Measurements from ENCODE around the gene MYCBPAP. TPM values are rescaled to one million over a fixed set of nuclear protein-coding genes. Genes with fewer than 3 reads are reported as not detected.

MYCBPAP gene
- polyA plus RNA-seq, 3 donors, result not detected

- peaks cover 0 to 9% of the 10 kb centered on the region in 2 donors for H3K27me3 ChIP-seq (ENCODE audit: control insufficient read depth in 2 of 2, insufficient read depth in 2 of 2, low read length in 2 of 2)
These were observed 63.4 kb downstream of the MYCBPAP start for GRCh38 chr17:50571681-50572080.

GRCh38 chr17:50572541-50572940 is 64.3 kb downstream of the MYCBPAP start:
- Histone ChIP-seq H3K4me2 (replicated peaks; ENCODE audit: extremely low read depth, low read length, poor library complexity, severe bottlenecking) (no peak overlapping the region), H3K4me1 (ENCODE audit: control insufficient read depth in 1 of 2, insufficient read depth in 2 of 2, low read length in 2 of 2) (no peaks in the 10 kb centered on the region), H3K27ac (ENCODE audit: low read depth in 1 of 2, low read length in 2 of 2) (no peak overlapping the region), H3K9me3 (replicated peaks in 1 of 2; ENCODE audit: control insufficient read depth in 1 of 2, insufficient read depth in 1 of 2, low read length in 2 of 2) (no peaks in the 10 kb centered on the region), H4K20me1 (ENCODE audit: insufficient read depth, low read length) (no peaks in the 10 kb centered on the region), H3K9ac (ENCODE audit: insufficient read depth, low read length, poor library complexity, severe bottlenecking) (no peak overlapping the region), H3K36me3 (replicated peaks in 1 of 2; ENCODE audit: control insufficient read depth in 1 of 2, insufficient read depth in 2 of 2, low read length in 2 of 2) (no peaks in the 10 kb centered on the region), H3K27me3 (ENCODE audit: control insufficient read depth in 2 of 2, insufficient read depth in 2 of 2, low read length in 2 of 2) (peaks cover 0 to 3% of the 10 kb centered on the region in 2 donors), H3K4me3 (replicated peaks in 1 of 3; ENCODE audit: low read depth in 2 of 3, low read length in 3 of 3) (no peak overlapping the region), H3K79me2 (ENCODE audit: insufficient read depth, low read length) (no peaks in the 10 kb centered on the region), H2AFZ (ENCODE audit: insufficient read depth, low read depth, low read length, poor library complexity, severe bottlenecking) (no peak overlapping the region)
- DNase-seq, result no peak
- intact Hi-C loops (cut with micrococcal nuclease), result no loop called here
- no peak for TF ChIP-seq CTCF (IDR thresholded peaks at IDR 0.05)
- no peaks in the 10 kb centered on the region for H3K36me3 Mint-ChIP-seq
- H3K4me1 Mint-ChIP-seq, result peaks cover 2% of the 10 kb centered on the region
- H3K4me3 Mint-ChIP-seq, result no peak overlapping the region
- peak overlapping the region in 1 of 7 donors; percentile 62 for H3K27ac Mint-ChIP-seq
- 97% methylated on average over 14 of the region's 20 CpGs for WGBS (ENCODE audit: insufficient coverage)
- no peaks in the 10 kb centered on the region for H3K9me3 Mint-ChIP-seq
- peaks cover 8 to 18% (median 18%) of the 10 kb centered on the region in 3 donors for H3K27me3 Mint-ChIP-seq (ENCODE audit: low read depth in 3 of 3)

More at GRCh38 chr17:50571681-50572080, 63.4 kb downstream of the MYCBPAP start:
- Histone ChIP-seq H3K36me3 (replicated peaks in 1 of 2; ENCODE audit: control insufficient read depth in 1 of 2, insufficient read depth in 2 of 2, low read length in 2 of 2) (no peaks in the 10 kb centered on the region), H4K20me1 (ENCODE audit: insufficient read depth, low read length) (no peaks in the 10 kb centered on the region), H3K9ac (ENCODE audit: insufficient read depth, low read length, poor library complexity, severe bottlenecking) (no peak overlapping the region), H3K27ac (ENCODE audit: low read depth in 1 of 2, low read length in 2 of 2) (no peak overlapping the region), H2AFZ (ENCODE audit: insufficient read depth, low read depth, low read length, poor library complexity, severe bottlenecking) (no peak overlapping the region), H3K4me3 (replicated peaks in 1 of 3; ENCODE audit: low read depth in 2 of 3, low read length in 3 of 3) (no peak overlapping the region), H3K4me1 (ENCODE audit: control insufficient read depth in 1 of 2, insufficient read depth in 2 of 2, low read length in 2 of 2) (no peaks in the 10 kb centered on the region), H3K9me3 (replicated peaks in 1 of 2; ENCODE audit: control insufficient read depth in 1 of 2, insufficient read depth in 1 of 2, low read length in 2 of 2) (no peaks in the 10 kb centered on the region), H3K4me2 (replicated peaks; ENCODE audit: extremely low read depth, low read length, poor library complexity, severe bottlenecking) (no peak overlapping the region), H3K79me2 (ENCODE audit: insufficient read depth, low read length) (no peaks in the 10 kb centered on the region)
- no peaks in the 10 kb centered on the region for H3K36me3 Mint-ChIP-seq
- 88% methylated on average over 19 of the region's 19 CpGs for WGBS (ENCODE audit: insufficient coverage)
- intact Hi-C loops (cut with micrococcal nuclease), result no loop called here
- peaks cover 2% of the 10 kb centered on the region for H3K4me1 Mint-ChIP-seq
- H3K9me3 Mint-ChIP-seq, result no peaks in the 10 kb centered on the region
- peaks cover 13 to 25% (median 24%) of the 10 kb centered on the region in 3 donors for H3K27me3 Mint-ChIP-seq (ENCODE audit: low read depth in 3 of 3)
- DNase-seq, result no peak
- H3K27ac Mint-ChIP-seq, result no peak overlapping the region
- no peak overlapping the region for H3K4me3 Mint-ChIP-seq
- TF ChIP-seq CTCF (IDR thresholded peaks at IDR 0.05), result no peak
